HG03520 (cell line): ENCODE measurements around the gene MYL7.

Source experiments
- ATAC-seq: cut with Tn5 transposase; IDR thresholded peaks from one replicate; pipeline ENCODE4 v1.9.1; 2021; ENCODE audit warnings: mild to moderate bottlenecking, moderate library complexity; ENCODE audit not compliant: unreplicated experiment

MYL7 gene

GRCh38 chr7:44101966-44102845 lies 38.9 kb downstream of the MYL7 start:
- no peak for ATAC-seq

DNA sequence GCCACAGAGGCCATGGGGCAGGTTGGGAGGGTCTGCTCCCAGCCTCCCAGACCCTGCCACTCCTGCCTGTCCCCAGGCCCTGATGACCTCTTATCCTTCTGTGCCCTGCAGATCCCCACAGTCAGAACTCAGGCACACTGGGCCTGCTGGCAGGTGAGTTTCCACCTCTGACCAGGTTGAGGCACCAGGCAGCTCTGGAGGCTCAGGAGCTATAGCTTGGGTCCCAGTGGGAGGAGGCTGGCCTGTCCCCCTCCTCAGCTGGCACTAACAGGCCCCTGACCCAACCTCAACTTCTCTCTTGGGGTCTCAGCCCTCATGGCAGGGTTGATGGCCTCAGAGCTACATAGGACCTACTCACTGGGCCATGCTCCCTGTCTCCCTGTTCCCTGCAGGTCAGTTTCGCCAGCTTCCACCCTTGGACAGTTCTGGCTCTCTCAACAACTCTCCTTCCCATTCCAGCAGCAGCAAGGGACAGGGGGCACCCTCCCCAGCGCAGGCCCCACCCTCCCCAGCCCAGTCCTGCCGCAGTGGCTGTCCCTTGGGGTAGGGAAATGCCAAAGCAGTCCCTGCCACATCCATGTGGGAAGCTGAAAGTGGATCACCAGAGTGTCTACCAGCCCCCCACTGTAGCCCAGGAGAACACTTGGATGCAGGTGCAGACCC lies 39.7 kb downstream of the MYL7 start:
- ATAC-seq: no peak

DNA sequence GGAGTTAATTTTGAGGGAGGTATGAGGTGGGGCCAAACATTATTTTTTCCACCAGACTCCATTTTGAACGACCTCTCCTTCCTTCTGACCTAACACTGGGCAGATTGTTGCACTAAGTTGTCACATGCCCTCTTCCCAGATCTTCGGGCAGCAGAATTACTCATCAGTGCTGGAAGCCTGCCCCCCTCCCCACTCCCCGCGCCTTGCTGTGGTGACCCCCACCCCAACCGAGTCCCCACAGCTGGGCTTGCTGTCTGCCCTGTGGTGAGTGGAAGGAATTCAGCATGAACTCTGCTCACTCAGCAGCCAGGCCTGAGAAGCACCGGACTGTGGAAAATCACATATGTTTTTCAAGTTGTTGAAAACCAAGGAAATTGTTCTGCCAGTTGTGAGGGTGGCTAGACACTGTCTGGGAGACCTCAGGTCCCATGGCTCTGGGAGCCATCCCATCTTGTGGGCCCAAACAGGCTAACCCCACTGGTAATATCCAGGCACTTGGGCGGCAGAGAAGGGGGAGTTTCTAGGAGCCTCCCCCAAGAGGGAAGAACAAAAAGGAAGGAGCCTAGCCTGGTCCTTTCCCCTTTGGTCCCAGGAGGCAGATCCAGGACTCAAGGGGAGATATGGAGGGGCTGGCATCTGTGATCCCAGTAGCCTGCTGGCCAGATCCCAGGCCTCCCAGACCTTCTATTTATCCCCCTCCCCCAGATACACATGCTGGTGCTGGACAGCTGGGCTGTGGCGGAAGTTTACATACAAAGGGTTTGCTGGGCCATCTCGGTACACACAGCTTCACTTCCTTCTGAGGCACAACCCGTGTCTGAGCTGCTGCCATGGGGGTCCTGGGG lies 40.5 kb downstream of the MYL7 start:
- no peak for ATAC-seq

DNA sequence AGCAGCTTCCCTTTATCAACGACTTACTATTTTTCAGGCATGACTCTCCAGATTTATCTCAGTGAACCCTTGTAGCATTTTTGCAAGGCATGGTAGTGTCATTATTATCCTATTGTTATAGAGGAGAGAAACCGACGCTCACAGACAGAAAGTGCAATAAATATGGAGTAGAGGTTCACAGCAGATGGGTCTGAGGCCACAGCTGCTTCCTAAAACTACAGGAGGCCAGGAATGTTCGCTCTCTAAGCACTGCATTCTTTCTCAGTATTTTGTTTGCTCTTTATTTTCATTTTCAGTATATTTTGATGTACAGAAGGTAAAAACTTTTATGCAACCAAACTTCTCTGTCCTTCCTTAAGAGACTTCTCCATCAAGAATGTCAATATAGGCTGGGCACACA lies 41.5 kb downstream of the MYL7 start:
- no peak for ATAC-seq

- no peak for ATAC-seq
Measured at GRCh38 chr7:44098092-44099068, 42.8 kb downstream of the MYL7 start.

- peak; percentile 55 for ATAC-seq
Measured at GRCh38 chr7:44097064-44097932, 43.8 kb downstream of the MYL7 start.

DNA sequence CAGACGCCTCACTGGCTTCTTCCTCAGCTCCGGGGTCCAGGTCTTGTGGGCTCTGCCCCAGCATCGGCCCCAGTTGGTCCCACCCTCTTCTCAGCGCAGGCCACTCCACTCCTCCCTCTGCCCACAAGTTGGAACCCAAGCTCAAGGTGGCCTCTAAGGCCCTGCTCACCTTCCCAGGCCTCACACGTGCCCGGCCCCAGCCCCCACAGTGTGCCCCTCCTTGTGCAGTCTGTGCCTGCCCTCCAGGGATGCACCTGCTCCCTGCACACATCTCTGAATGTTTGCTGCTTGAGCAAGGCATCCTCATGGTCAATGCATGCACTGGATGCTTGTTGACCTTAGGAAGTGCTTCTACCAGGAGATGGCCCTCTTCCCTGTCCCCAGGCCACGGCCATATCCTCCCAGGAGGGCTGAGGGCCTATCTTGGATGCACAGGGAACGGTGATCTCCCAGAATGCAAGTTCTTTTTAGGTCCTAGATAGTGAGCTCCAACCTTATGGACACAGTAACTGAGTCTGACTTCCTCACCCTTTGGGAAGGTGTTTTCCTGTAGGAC lies 44.7 kb downstream of the MYL7 start:
- no peak for ATAC-seq

GRCh38 chr7:44095781-44096180 lies 45.4 kb downstream of the MYL7 start:
- no peak for ATAC-seq

GRCh38 chr7:44094883-44095592 lies 46.1 kb downstream of the MYL7 start:
- no peak for ATAC-seq

DNA sequence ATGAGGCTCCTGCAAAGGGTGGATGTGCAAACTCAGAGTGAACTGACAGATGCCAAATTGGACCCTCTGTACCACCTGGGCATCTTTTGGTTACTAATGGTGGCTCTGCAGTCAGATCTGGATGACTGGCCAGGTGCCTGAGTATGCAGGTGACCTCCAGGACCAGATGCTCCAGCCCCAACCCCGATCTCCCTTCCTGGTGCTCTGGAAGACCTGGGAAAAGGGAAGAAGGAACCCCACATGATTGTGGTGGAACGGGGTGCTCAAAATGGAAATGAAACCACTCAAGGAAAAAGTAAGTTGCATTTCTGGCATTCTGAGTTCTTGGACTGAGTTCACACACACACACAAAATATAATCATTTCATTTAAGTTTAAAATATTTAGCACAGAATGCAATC lies 46.8 kb downstream of the MYL7 start:
- ATAC-seq: no peak

- ATAC-seq: no peak
Measured at GRCh38 chr7:44093102-44093641, 48.0 kb downstream of the MYL7 start.
